Measurements from ENCODE around the gene S100A16. TPM values are rescaled to one million over a fixed set of nuclear protein-coding genes. Genes with fewer than 3 reads are reported as not detected.
A peak's percentile ranks its signal among the peaks of the same experiment; 100 is the strongest.

Gene S100A16
- polyA plus RNA-seq, 1 donor (not counting 4 experiments of a cell fraction or from before 2014, with no cell fraction given), result 1,620 TPM

- no peak overlapping the region for H3K27ac ChIP-seq (ENCODE audit: control insufficient read depth, insufficient read depth, low read length)
- H3K9me1 ChIP-seq (ENCODE audit: control insufficient read depth, extremely low read depth, insufficient read depth, low read length), result no peaks in the 10 kb centered on the region
- dilution Hi-C loops (cut with MboI; ENCODE audit: extremely low pct_ligation_motif_present, low sequenced_read_pairs), result no loop called here
Observed at GRCh38 chr1:153578936-153579335, 34.0 kb downstream of the S100A16 start.

GRCh38 chr1:153578490-153578889, 34.4 kb downstream of the S100A16 start:
- H3K4me3 ChIP-seq (ENCODE audit: control insufficient read depth in 2 of 3, extremely low read depth in 1 of 3, insufficient read depth in 2 of 3, low read depth in 1 of 3, low read length in 3 of 3), result no peak overlapping the region
- TF ChIP-seq CTCF (optimal IDR thresholded peaks at IDR 0.05 in 1 of 3, IDR thresholded peaks at IDR 0.05 in 1 of 3, conservative IDR thresholded peaks at IDR 0.05 in 1 of 3; ENCODE audit: extremely low read depth in 1 of 3, insufficient read depth in 2 of 3, low read length in 3 of 3) (no peak), EZH2 (IDR thresholded peaks at IDR 0.05; ENCODE audit: low read length) (no peak)
- dilution Hi-C loops (cut with MboI; ENCODE audit: extremely low pct_ligation_motif_present, low sequenced_read_pairs), result no loop called here
- H3K27ac ChIP-seq (ENCODE audit: control insufficient read depth, insufficient read depth, low read length), result no peak overlapping the region
- DNase-seq (ENCODE audit: low read depth, low spot score) (no peak), FAIRE-seq (peak; percentile 23)
- H4K20me1 ChIP-seq (ENCODE audit: control insufficient read depth, extremely low read depth, insufficient read depth, low read length), result no peaks in the 10 kb centered on the region
- no peaks in the 10 kb centered on the region for H3K9me3 ChIP-seq (ENCODE audit: control insufficient read depth, low read depth, low read length)
- no peak overlapping the region for H3K9ac ChIP-seq (ENCODE audit: control insufficient read depth, extremely low read depth, insufficient read depth, low read length)
- no peaks in the 10 kb centered on the region for H3K36me3 ChIP-seq (ENCODE audit: control insufficient read depth in 2 of 2, extremely low read depth in 1 of 2, insufficient read depth in 2 of 2, low read length in 2 of 2)
- peak overlapping the region; percentile 71 for H3K4me2 ChIP-seq (ENCODE audit: control insufficient read depth, extremely low read depth, insufficient read depth, low read depth, low read length)
- no peaks in the 10 kb centered on the region for H3K9me1 ChIP-seq (ENCODE audit: control insufficient read depth, extremely low read depth, insufficient read depth, low read length)
- H3K4me1 ChIP-seq (ENCODE audit: control insufficient read depth, extremely low read depth, insufficient read depth, low read length), result peaks cover 24% of the 10 kb centered on the region
- H3K79me2 ChIP-seq (ENCODE audit: control insufficient read depth, insufficient read depth, low read length), result no peaks in the 10 kb centered on the region
- no peaks in the 10 kb centered on the region for H3K27me3 ChIP-seq (ENCODE audit: control insufficient read depth, extremely low read depth, insufficient read depth, low read length)
- no peak overlapping the region for H2AFZ ChIP-seq (ENCODE audit: control insufficient read depth, low read length)

More at GRCh38 chr1:153578936-153579335, 34.0 kb downstream of the S100A16 start:
- FAIRE-seq (no peak), DNase-seq (ENCODE audit: low read depth, low spot score) (no peak)
- Histone ChIP-seq H3K79me2 (ENCODE audit: control insufficient read depth, insufficient read depth, low read length) (no peaks in the 10 kb centered on the region), H2AFZ (ENCODE audit: control insufficient read depth, low read length) (no peak overlapping the region), H3K9me3 (ENCODE audit: control insufficient read depth, low read depth, low read length) (no peaks in the 10 kb centered on the region), H3K4me2 (ENCODE audit: control insufficient read depth, extremely low read depth, insufficient read depth, low read depth, low read length) (no peak overlapping the region), H3K4me1 (ENCODE audit: control insufficient read depth, extremely low read depth, insufficient read depth, low read length) (peaks cover 22% of the 10 kb centered on the region), H3K4me3 (ENCODE audit: control insufficient read depth in 2 of 3, extremely low read depth in 1 of 3, insufficient read depth in 2 of 3, low read depth in 1 of 3, low read length in 3 of 3) (no peak overlapping the region), H3K27me3 (ENCODE audit: control insufficient read depth, extremely low read depth, insufficient read depth, low read length) (no peaks in the 10 kb centered on the region), H4K20me1 (ENCODE audit: control insufficient read depth, extremely low read depth, insufficient read depth, low read length) (no peaks in the 10 kb centered on the region), H3K36me3 (ENCODE audit: control insufficient read depth in 2 of 2, extremely low read depth in 1 of 2, insufficient read depth in 2 of 2, low read length in 2 of 2) (no peaks in the 10 kb centered on the region), H3K9ac (ENCODE audit: control insufficient read depth, extremely low read depth, insufficient read depth, low read length) (no peak overlapping the region)
- no peak for TF ChIP-seq EZH2 (IDR thresholded peaks at IDR 0.05; ENCODE audit: low read length)

- peak overlapping the region; percentile 71 for H3K4me2 ChIP-seq (ENCODE audit: control insufficient read depth, extremely low read depth, insufficient read depth, low read depth, low read length)
- H3K27me3 ChIP-seq (ENCODE audit: control insufficient read depth, extremely low read depth, insufficient read depth, low read length), result no peaks in the 10 kb centered on the region
- no peaks in the 10 kb centered on the region for H4K20me1 ChIP-seq (ENCODE audit: control insufficient read depth, extremely low read depth, insufficient read depth, low read length)
- peak overlapping the region in 1 of 3 experiments; percentile 53 for H3K4me3 ChIP-seq (ENCODE audit: control insufficient read depth in 2 of 3, extremely low read depth in 1 of 3, insufficient read depth in 2 of 3, low read depth in 1 of 3, low read length in 3 of 3)
- H3K27ac ChIP-seq (ENCODE audit: control insufficient read depth, insufficient read depth, low read length), result no peak overlapping the region
- H3K4me1 ChIP-seq (ENCODE audit: control insufficient read depth, extremely low read depth, insufficient read depth, low read length), result peaks cover 32% of the 10 kb centered on the region
- H3K9me3 ChIP-seq (ENCODE audit: control insufficient read depth, low read depth, low read length), result no peaks in the 10 kb centered on the region
- FAIRE-seq, result peak; percentile 29
- dilution Hi-C loops (cut with MboI; ENCODE audit: extremely low pct_ligation_motif_present, low sequenced_read_pairs), result no loop called here
- H3K9me1 ChIP-seq (ENCODE audit: control insufficient read depth, extremely low read depth, insufficient read depth, low read length), result no peaks in the 10 kb centered on the region
- H3K79me2 ChIP-seq (ENCODE audit: control insufficient read depth, insufficient read depth, low read length), result no peaks in the 10 kb centered on the region
- TF ChIP-seq EZH2 (IDR thresholded peaks at IDR 0.05; ENCODE audit: low read length), result no peak
- no peak for TF ChIP-seq CTCF (optimal IDR thresholded peaks at IDR 0.05 in 1 of 3, IDR thresholded peaks at IDR 0.05 in 1 of 3, conservative IDR thresholded peaks at IDR 0.05 in 1 of 3; ENCODE audit: extremely low read depth in 1 of 3, insufficient read depth in 2 of 3, low read length in 3 of 3)
- H3K9ac ChIP-seq (ENCODE audit: control insufficient read depth, extremely low read depth, insufficient read depth, low read length), result peak overlapping the region; percentile 28
- no peak for DNase-seq (ENCODE audit: low read depth, low spot score)
- no peaks in the 10 kb centered on the region for H3K36me3 ChIP-seq (ENCODE audit: control insufficient read depth in 2 of 2, extremely low read depth in 1 of 2, insufficient read depth in 2 of 2, low read length in 2 of 2)
- peak overlapping the region; percentile 84 for H2AFZ ChIP-seq (ENCODE audit: control insufficient read depth, low read length)
Observed at GRCh38 chr1:153577624-153578051, 35.3 kb downstream of the S100A16 start.

Measured in keratinocyte (primary cell).